Activated CD4-positive, CD25-positive, alpha-beta regulatory T cell treated with anti-CD3 and anti-CD28 coated beads, Interleukin-2, amount 50 U/mL, for 72 hours (primary cell): ENCODE measurements around the gene ZAR1L.
A peak's percentile ranks its signal among the peaks of the same experiment; 100 is the strongest.
"Not testable (repeated sequence)": the region's sequence is repeated elsewhere in the genome, so short reads cannot be mapped to it uniquely, and the experiment has no call there.

Source experiments
- DNase-seq: peaks from one replicate; pipeline ENCODE4 v3.0.0; 2021

ZAR1L gene, protein sequence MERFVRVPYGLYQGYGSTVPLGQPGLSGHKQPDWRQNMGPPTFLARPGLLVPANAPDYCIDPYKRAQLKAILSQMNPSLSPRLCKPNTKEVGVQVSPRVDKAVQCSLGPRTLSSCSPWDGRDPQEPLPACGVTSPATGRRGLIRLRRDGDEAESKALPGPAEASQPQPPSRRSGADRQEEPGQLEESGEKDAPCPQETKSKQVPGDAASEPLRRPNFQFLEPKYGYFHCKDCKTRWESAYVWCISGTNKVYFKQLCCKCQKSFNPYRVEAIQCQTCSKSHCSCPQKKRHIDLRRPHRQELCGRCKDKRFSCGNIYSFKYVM

GRCh38 chr13:32315238-32316027, at the start of gene ZAR1L, which contains the start of gene BRCA2:
ZAR1L (minus strand) TSS chr13:32315363; CDS start chr13:32311925, 3,438 bp downstream.
BRCA2 (plus strand) TSS chr13:32315508; CDS start chr13:32316461, 953 bp downstream.
- DNase-seq = peak; percentile 88

DNA sequence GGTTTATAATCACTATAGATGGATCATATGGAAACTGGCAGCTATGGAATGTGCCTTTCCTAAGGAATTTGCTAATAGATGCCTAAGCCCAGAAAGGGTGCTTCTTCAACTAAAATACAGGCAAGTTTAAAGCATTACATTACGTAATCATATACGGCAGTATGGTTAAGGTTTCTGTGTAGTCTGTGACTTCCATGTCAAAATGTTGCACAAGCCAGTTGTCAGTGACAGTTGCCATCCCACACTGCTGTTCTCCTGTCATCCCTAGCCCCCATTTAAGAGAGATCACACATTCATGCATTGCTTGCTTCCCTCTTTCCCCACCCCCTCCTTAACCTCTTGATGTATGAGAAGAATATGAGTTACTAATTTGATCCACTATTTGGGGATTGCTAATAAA, 47.4 kb upstream of the ZAR1L start:
- DNase-seq = no peak

- DNase-seq = not testable (repeated sequence)
Observed at GRCh38 chr13:32355935-32356334, 40.8 kb upstream of the ZAR1L start.

- DNase-seq = no peak
Observed at GRCh38 chr13:32354040-32354439, 38.9 kb upstream of the ZAR1L start.

DNA sequence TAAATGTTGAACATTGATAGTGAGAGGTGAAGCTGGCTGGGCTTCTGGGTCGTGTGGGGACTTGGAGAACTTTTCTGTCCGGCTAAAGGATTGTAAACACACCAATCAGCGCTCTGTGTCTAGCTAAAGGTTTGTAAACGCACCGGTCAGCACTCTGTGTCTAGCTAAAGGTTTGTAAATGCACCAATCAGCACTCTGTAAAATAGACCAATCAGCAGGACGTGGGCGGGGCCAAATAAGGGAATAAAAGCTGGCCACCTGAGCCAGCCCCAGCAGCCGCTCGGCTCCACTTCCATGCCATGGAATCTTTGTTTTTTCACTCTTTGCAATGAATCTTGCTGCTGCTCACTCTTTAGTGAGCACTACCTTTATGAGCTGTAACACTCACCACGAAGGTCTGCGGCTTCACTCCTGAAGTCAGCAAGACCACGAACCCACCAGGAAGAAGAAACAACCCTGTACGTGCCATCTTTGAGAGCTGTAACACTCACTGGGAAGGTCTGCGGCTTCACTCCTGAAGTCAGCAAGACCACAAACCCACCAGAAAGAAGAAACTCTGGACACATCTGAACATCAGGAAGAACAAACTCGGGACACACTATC, 35.8 kb upstream of the ZAR1L start:
- not testable (repeated sequence) for DNase-seq

- DNase-seq = no peak
Observed at GRCh38 chr13:32347651-32348050, 32.5 kb upstream of the ZAR1L start.

GRCh38 chr13:32340914-32341313, 25.8 kb upstream of the ZAR1L start:
- no peak for DNase-seq

GRCh38 chr13:32334671-32335070, 19.5 kb upstream of the ZAR1L start:
- DNase-seq = no peak

GRCh38 chr13:32330441-32330840, 15.3 kb upstream of the ZAR1L start:
- no peak for DNase-seq

- no peak for DNase-seq
Observed at GRCh38 chr13:32323912-32324311, 8.7 kb upstream of the ZAR1L start.

- DNase-seq = no peak
Observed at GRCh38 chr13:32320528-32320927, 5.4 kb upstream of the ZAR1L start.

DNA sequence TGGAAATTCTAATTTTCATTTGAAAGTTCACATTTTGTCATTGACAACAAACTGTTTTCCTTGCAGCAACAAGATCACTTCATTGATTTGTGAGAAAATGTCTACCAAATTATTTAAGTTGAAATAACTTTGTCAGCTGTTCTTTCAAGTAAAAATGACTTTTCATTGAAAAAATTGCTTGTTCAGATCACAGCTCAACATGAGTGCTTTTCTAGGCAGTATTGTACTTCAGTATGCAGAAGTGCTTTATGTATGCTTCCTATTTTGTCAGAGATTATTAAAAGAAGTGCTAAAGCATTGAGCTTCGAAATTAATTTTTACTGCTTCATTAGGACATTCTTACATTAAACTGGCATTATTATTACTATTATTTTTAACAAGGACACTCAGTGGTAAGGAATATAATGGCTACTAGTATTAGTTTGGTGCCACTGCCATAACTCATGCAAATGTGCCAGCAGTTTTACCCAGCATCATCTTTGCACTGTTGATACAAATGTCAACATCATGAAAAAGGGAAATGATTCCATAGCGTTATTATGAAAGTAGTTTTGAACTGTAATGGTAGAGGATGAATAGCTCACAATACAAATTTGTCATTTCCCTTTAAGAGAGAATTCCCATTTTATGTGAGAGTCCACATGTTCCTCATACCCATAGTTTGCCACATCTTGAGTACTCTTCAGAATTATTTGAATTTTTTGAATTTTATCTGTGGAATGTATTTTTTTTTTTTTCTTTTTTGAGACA, 2.7 kb upstream of the ZAR1L start:
- no peak for DNase-seq

GRCh38 chr13:32316501-32316900, 1.3 kb upstream of the ZAR1L start:
- no peak for DNase-seq

DNA sequence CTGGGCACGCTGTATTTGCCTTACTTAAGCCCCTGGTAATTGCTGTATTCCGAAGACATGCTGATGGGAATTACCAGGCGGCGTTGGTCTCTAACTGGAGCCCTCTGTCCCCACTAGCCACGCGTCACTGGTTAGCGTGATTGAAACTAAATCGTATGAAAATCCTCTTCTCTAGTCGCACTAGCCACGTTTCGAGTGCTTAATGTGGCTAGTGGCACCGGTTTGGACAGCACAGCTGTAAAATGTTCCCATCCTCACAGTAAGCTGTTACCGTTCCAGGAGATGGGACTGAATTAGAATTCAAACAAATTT, 821 bp upstream of the ZAR1L start:
- no peak for DNase-seq

DNA sequence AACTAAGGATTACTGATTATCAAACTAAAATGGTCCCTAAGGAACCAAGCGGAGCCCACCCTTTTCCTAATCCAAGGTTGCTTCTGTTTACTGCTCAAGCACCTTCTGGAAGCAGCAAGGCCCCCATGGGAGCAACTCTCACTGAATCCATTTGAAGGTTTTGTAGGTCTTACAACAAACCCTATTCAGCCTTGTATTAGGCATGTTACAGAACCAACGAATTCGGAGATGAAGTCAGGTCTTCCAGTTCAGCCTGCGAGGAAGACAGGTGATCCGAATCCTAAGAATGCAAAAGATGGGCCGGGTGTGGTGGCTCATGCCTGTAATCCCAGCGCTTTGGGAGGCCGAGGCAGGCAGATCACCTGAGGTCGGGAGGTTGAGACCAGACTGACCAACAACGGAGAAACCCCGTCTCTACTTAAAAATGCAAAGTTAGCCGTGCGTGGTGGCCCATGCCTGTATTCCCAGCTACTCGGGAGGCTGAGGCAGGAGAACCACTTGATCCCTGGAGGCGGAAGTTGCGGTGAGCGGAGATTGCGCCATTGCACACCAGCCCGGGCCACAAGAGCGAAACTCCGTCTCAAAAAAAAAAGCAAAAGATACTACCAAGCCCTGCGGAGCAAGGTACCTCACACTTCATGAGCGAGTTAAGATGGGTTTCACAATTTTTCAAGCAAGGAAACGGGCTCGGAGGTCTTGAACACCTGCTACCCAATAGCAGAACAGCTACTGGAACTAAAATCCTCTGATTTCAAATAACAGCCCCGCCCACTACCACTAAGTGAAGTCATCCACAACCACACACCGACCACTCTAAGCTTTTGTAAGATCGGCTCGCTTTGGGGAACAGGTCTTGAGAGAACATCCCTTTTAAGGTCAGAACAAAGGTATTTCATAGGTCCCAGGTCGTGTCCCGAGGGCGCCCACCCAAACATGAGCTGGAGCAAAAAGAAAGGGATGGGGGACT, 609 bp downstream of the ZAR1L start:
- DNase-seq = no peak

DNA sequence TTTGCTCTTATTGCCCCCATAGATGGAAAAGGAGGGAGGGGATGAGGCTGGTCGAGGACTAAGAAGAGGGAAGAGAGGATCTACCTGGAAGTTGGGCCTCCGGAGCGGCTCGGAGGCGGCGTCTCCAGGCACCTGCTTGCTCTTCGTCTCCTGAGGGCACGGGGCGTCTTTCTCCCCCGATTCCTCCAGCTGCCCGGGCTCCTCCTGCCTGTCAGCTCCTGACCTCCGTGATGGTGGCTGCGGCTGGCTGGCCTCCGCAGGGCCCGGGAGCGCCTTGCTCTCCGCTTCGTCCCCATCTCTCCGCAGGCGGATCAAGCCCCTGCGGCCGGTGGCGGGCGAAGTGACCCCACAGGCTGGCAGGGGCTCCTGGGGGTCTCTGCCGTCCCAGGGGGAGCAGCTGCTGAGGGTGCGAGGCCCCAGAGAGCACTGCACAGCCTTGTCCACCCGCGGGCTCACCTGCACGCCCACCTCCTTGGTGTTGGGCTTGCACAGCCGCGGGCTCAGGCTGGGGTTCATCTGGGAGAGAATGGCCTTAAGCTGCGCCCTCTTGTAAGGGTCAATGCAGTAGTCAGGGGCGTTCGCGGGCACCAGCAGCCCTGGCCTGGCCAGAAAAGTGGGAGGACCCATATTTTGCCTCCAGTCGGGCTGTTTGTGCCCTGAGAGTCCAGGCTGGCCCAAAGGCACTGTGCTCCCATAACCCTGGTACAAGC, 3.8 kb downstream of the ZAR1L start:
- no peak for DNase-seq

DNA sequence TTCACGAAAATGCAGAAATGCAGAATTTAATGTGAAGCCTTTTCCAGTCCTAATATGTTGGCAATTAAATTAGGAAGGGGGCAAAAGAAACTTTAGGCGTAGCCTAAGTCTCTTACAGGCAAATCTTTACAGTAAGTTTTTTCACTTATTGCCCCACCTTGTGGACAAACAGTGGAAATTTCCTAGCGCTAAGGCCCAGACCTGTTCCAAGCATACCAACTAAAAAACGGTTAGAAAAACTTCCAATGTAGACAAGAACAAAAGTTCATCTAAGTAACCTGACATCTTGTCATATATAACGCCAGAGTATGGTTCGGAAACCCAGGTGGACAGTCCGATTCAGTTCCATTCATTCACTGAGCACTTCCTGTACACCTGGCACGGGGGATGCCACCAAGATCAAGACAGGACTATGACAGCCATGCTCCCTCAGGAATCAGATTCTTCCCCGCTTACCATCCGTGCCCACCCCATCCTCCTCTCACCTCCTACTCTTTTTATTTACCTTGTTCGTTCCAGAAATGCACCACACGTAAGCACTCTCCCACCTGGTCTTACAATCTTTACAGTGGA, 4.9 kb downstream of the ZAR1L start:
- no peak for DNase-seq

GRCh38 chr13:32309312-32310133, 5.6 kb downstream of the ZAR1L start:
- DNase-seq = no peak

- DNase-seq = no peak
Observed at GRCh38 chr13:32305646-32306045, 9.5 kb downstream of the ZAR1L start.

- DNase-seq = no peak
Observed at GRCh38 chr13:32302461-32302860, 12.7 kb downstream of the ZAR1L start.
